Measurements from ENCODE around the gene SIRT3. TPM values are rescaled to one million over a fixed set of nuclear protein-coding genes. Genes with fewer than 3 reads are reported as not detected.

SIRT3 gene
- polyA plus RNA-seq, 1 donor (not counting 4 experiments of a cell fraction or from before 2014, with no cell fraction given), result 12.6 TPM

GRCh38 chr11:279040-279965 is 43.2 kb upstream of the SIRT3 start:
- no peak overlapping the region for H3K4me3 ChIP-seq (ENCODE audit: control insufficient read depth in 2 of 3, extremely low read depth in 1 of 3, insufficient read depth in 2 of 3, low read depth in 1 of 3, low read length in 3 of 3)
- H3K4me1 ChIP-seq (ENCODE audit: control insufficient read depth, extremely low read depth, insufficient read depth, low read length), result no peaks in the 10 kb centered on the region
- dilution Hi-C loops (cut with MboI; ENCODE audit: extremely low pct_ligation_motif_present, low sequenced_read_pairs), result no loop called here
- H3K4me2 ChIP-seq (ENCODE audit: control insufficient read depth, extremely low read depth, insufficient read depth, low read depth, low read length), result no peak overlapping the region
- H3K79me2 ChIP-seq (ENCODE audit: control insufficient read depth, insufficient read depth, low read length), result no peaks in the 10 kb centered on the region
- FAIRE-seq, result no peak
- no peak for DNase-seq (ENCODE audit: low read depth, low spot score)
- peaks cover 56% of the 10 kb centered on the region for H3K27me3 ChIP-seq (ENCODE audit: control insufficient read depth, extremely low read depth, insufficient read depth, low read length)
- H3K9me3 ChIP-seq (ENCODE audit: control insufficient read depth, low read depth, low read length), result no peaks in the 10 kb centered on the region
- no peak overlapping the region for H3K9ac ChIP-seq (ENCODE audit: control insufficient read depth, extremely low read depth, insufficient read depth, low read length)
- H3K36me3 ChIP-seq (ENCODE audit: control insufficient read depth in 2 of 2, extremely low read depth in 1 of 2, insufficient read depth in 2 of 2, low read length in 2 of 2), result no peaks in the 10 kb centered on the region
- no peaks in the 10 kb centered on the region for H4K20me1 ChIP-seq (ENCODE audit: control insufficient read depth, extremely low read depth, insufficient read depth, low read length)
- H3K27ac ChIP-seq (ENCODE audit: control insufficient read depth, insufficient read depth, low read length), result no peak overlapping the region
- no peak overlapping the region for H2AFZ ChIP-seq (ENCODE audit: control insufficient read depth, low read length)
- H3K9me1 ChIP-seq (ENCODE audit: control insufficient read depth, extremely low read depth, insufficient read depth, low read length), result no peaks in the 10 kb centered on the region
- TF ChIP-seq EZH2 (IDR thresholded peaks at IDR 0.05; ENCODE audit: low read length) (no peak), CTCF (optimal IDR thresholded peaks at IDR 0.05 in 1 of 3, IDR thresholded peaks at IDR 0.05 in 1 of 3, conservative IDR thresholded peaks at IDR 0.05 in 1 of 3; ENCODE audit: extremely low read depth in 1 of 3, insufficient read depth in 2 of 3, low read length in 3 of 3) (no peak)

GRCh38 chr11:278001-278951 is 42.1 kb upstream of the SIRT3 start, which contains the start of gene NLRP6:
TSS of gene NLRP6 (plus strand) at chr11:278407. CDS start at chr11:278570, 163 bp downstream.
- FAIRE-seq (no peak), DNase-seq (ENCODE audit: low read depth, low spot score) (no peak)
- Histone ChIP-seq H3K36me3 (ENCODE audit: control insufficient read depth in 2 of 2, extremely low read depth in 1 of 2, insufficient read depth in 2 of 2, low read length in 2 of 2) (no peaks in the 10 kb centered on the region), H4K20me1 (ENCODE audit: control insufficient read depth, extremely low read depth, insufficient read depth, low read length) (no peaks in the 10 kb centered on the region), H3K4me3 (ENCODE audit: control insufficient read depth in 2 of 3, extremely low read depth in 1 of 3, insufficient read depth in 2 of 3, low read depth in 1 of 3, low read length in 3 of 3) (no peak within 1 kb of the TSS), H3K27ac (ENCODE audit: control insufficient read depth, insufficient read depth, low read length) (no peak within 1 kb of the TSS), H3K79me2 (ENCODE audit: control insufficient read depth, insufficient read depth, low read length) (no peaks in the 10 kb centered on the region), H3K27me3 (ENCODE audit: control insufficient read depth, extremely low read depth, insufficient read depth, low read length) (peaks cover 56% of the 10 kb centered on the region), H3K9me3 (ENCODE audit: control insufficient read depth, low read depth, low read length) (no peaks in the 10 kb centered on the region), H3K9me1 (ENCODE audit: control insufficient read depth, extremely low read depth, insufficient read depth, low read length) (no peaks in the 10 kb centered on the region), H3K4me1 (ENCODE audit: control insufficient read depth, extremely low read depth, insufficient read depth, low read length) (no peaks in the 10 kb centered on the region), H3K9ac (ENCODE audit: control insufficient read depth, extremely low read depth, insufficient read depth, low read length) (no peak within 1 kb of the TSS), H3K4me2 (ENCODE audit: control insufficient read depth, extremely low read depth, insufficient read depth, low read depth, low read length) (no peak within 1 kb of the TSS), H2AFZ (ENCODE audit: control insufficient read depth, low read length) (no peak within 1 kb of the TSS)
- dilution Hi-C loops (cut with MboI; ENCODE audit: extremely low pct_ligation_motif_present, low sequenced_read_pairs), result no loop called here
- no peak for TF ChIP-seq CTCF (optimal IDR thresholded peaks at IDR 0.05 in 1 of 3, IDR thresholded peaks at IDR 0.05 in 1 of 3, conservative IDR thresholded peaks at IDR 0.05 in 1 of 3; ENCODE audit: extremely low read depth in 1 of 3, insufficient read depth in 2 of 3, low read length in 3 of 3)
- no peak for TF ChIP-seq EZH2 (IDR thresholded peaks at IDR 0.05; ENCODE audit: low read length)

All from keratinocyte (primary cell).